GM21423 (cell line): ENCODE measurements around the gene UBE2J1.

Source experiments
- ATAC-seq: cut with Tn5 transposase; IDR thresholded peaks from one replicate; pipeline ENCODE4 v1.9.1; 2021; ENCODE audit warnings: mild to moderate bottlenecking, moderate library complexity; ENCODE audit not compliant: unreplicated experiment

The UBE2J1 gene

DNA sequence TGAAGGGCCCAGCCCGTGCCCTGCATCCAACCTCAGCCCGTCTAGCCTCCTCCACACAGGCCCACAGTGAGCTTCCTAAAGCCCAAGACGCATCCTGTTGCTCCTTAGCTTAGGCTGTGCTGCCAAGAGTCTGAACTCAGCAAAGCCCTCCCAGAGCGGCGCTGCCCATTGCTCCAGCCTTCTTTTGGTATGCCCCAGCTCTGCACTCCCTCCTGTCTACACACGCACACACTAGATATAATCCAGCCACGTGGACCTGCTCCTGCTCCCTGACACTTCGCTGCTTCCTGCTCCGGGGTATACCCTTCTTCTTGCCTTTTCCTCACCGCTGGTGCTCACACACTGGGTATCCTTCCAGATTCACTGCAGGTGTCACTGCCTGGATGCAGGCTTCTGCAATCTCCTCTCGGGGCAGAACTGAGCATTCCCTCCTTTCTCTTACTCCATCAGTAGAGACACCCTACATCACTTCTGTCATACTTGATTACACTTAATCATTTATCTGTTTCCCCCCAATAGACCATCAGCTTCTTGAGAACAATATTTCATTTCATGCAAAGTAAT lies 61.2 kb downstream of the UBE2J1 start:
- ATAC-seq, result no peak

- no peak for ATAC-seq
Measured at GRCh38 chr6:89290401-89291155, 61.9 kb downstream of the UBE2J1 start.

DNA sequence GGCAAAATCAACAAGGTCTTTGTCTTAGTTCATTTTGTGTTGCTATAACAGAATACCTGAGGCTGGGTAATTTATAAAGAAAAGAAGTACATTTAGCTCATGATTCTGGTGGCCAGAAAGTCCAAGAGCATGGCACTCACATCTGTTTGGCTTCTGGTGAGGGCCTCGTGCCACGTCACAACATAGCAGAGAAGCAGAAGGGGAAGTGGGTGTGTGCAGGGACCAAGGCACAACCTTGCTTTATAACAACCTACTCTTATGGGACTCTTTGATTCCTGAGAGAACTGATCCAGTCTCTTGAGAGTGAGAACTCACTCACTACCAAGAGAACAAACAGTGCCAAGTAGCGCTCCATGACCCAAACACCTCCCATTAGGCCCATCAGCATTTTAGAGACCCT lies 62.8 kb downstream of the UBE2J1 start:
- ATAC-seq, result no peak

GRCh38 chr6:89287351-89288028 lies 65.0 kb downstream of the UBE2J1 start:
- ATAC-seq, result no peak

GRCh38 chr6:89286516-89286915 lies 66.0 kb downstream of the UBE2J1 start:
- no peak for ATAC-seq

- ATAC-seq, result no peak
Measured at GRCh38 chr6:89284963-89285735, 67.4 kb downstream of the UBE2J1 start.

DNA sequence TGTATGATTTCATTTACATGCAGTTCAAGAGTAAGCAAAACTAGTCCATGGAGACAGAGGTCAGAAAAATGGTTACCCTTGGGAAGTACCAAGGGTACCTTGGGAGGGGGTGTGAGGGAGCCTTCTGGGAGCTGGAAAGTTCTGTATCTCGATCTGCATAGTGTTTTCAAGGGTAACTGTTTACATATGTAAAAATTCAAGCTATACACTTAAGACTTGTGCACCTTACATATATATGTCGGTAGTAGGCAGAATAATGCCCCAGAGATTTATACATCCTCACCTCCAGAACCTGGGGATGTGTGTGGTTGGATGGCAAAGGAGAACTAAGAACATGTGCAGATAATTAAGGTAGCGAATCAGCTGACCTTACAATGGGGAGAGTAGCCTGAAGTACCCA lies 68.4 kb downstream of the UBE2J1 start:
- no peak for ATAC-seq

- ATAC-seq, result no peak
Measured at GRCh38 chr6:89282749-89283148, 69.8 kb downstream of the UBE2J1 start.

DNA sequence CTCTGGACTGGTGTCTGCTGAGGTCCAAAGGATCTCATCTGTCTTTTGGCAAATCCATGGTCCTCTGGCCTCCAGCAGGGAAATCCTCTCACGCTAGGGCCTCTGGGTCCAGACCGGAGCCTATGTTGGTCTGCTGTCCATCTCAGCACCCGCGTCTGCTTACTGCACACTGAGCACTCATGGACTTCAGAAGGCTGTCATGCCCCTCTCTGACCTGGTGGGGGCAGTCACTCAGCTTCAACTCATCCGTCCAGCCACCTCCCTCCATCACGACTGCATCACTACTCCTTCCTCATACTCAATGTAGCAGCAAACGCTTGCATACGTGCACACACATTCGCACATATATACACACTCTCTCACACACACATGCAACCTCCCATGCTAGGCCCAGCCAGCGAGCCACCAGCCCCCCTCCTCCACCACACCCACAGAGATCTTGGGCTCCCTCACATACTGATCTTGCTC lies 70.7 kb downstream of the UBE2J1 start:
- peak; percentile 90 for ATAC-seq

DNA sequence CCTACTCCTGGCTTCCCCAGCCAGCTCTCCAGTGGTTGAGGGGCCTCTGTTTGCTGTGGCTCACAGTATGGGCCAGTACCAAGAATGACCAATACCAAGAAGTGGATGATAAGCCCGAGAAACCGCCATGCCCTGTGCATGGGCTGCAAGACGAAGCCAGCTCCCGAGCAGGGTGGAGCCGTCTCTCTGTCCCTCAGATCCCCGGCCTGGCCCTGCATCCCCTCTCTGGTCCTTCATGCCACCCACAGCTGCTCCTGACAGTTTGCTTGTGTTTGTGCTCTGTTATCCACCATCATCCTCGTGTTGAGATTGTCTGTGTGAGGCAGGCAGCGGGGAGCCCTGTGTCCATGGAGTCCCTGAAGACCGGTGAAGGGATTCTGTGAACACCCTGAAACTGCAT lies 73.6 kb downstream of the UBE2J1 start:
- no peak for ATAC-seq
